Sigmoid colon (tissue), 3 donors: Measurements from ENCODE around the gene LTBP1.

Experiments
- CTCF ChIP-seq, 4 experiments: fragments of 450-650 bp in 3 of 4; fragments of 200-600 bp in 1 of 4; IDR thresholded peaks; one replicate each; pipeline ENCODE4 v1.5.1; 2016 to 2019; ENCODE audit warnings: antibody characterized with exemption in 4 of 4, mild to moderate bottlenecking in 3 of 4, moderate library complexity in 2 of 4
- POLR2A ChIP-seq, 2 donors: fragments of 450-650 bp; IDR thresholded peaks; one replicate each; pipeline ENCODE4 v1.6.1; 2016; ENCODE audit warnings: antibody characterized with exemption in 2 of 2, mild to moderate bottlenecking in 2 of 2, moderate library complexity in 2 of 2

- TF ChIP-seq POLR2A (IDR thresholded peaks at IDR 0.05) (no peak), CTCF (IDR thresholded peaks at IDR 0.05) (no peak)
Observed at GRCh38 chr2:33005057-33005456, 58.3 kb downstream of the LTBP1 start.
